OCI-LY1 (cell line): ENCODE measurements around the gene NKX1-1.
A peak's percentile ranks its signal among the peaks of the same experiment; 100 is the strongest.

Source experiments
- H2AFZ ChIP-seq: fragments of 200-600 bp; sonication (generic), shearing (Covaris generic); 2 replicates; pipeline ENCODE4 v1.6.0; 2014; ENCODE audit warnings: antibody characterized with exemption, mild to moderate bottlenecking, low read length
- H3F3A ChIP-seq: fragments of 200-600 bp; sonication (generic), shearing (Covaris generic); 2 replicates; pipeline ENCODE4 v1.6.0; 2014; ENCODE audit warnings: mild to moderate bottlenecking, antibody characterized with exemption, low read length, moderate library complexity; ENCODE audit not compliant: insufficient read depth
- H3K27ac ChIP-seq: fragments of 200-600 bp; sonication (generic); 2 replicates; pipeline ENCODE4 v1.5.1; 2014; ENCODE audit warnings: low read length, mixed run types, mild to moderate bottlenecking, low read depth; ENCODE audit not compliant: poor library complexity, severe bottlenecking
- H3K27me3 ChIP-seq: fragments of 200-600 bp; sonication (generic); 2 replicates; pipeline ENCODE4 v1.6.0; 2014; ENCODE audit warnings: antibody characterized with exemption, mild to moderate bottlenecking, low read length, moderate library complexity; ENCODE audit not compliant: insufficient read depth
- H3K36me3 ChIP-seq: fragments of 200-600 bp; sonication (generic); 2 replicates; pipeline ENCODE4 v1.6.1; 2014; ENCODE audit warnings: mild to moderate bottlenecking, antibody characterized with exemption, low read length, moderate library complexity, mixed read lengths; ENCODE audit not compliant: insufficient read depth
- H3K4me1 ChIP-seq: fragments of 200-600 bp; sonication (generic); 2 replicates; pipeline ENCODE4 v1.5.1; 2014; ENCODE audit warnings: mild to moderate bottlenecking, low read length, moderate library complexity; ENCODE audit not compliant: insufficient read depth, severe bottlenecking
- H3K4me2 ChIP-seq: fragments of 200-600 bp; sonication (generic), shearing (Covaris generic); 2 replicates; pipeline ENCODE4 v1.6.1; 2014; ENCODE audit warnings: low read length
- H3K4me3 ChIP-seq: fragments of 200-600 bp; sonication (generic); 2 replicates; pipeline ENCODE4 v1.5.1; 2014; ENCODE audit warnings: low read length, low read depth, mild to moderate bottlenecking, mixed read lengths; ENCODE audit not compliant: poor library complexity, severe bottlenecking
- H3K79me2 ChIP-seq: fragments of 200-600 bp; shearing (Covaris generic); 2 replicates; pipeline ENCODE4 v1.6.1; 2016; ENCODE audit warnings: mixed run types, low read length, mixed read lengths; ENCODE audit not compliant: insufficient read depth
- H3K9ac ChIP-seq: fragments of 200-600 bp; sonication (generic), shearing (Covaris generic); 2 replicates; pipeline ENCODE4 v1.6.1; 2014; ENCODE audit warnings: mild to moderate bottlenecking, low read length, mixed read lengths
- H3K9me2 ChIP-seq: fragments of 200-600 bp; sonication (generic), shearing (Covaris generic); 2 replicates; pipeline ENCODE4 v1.6.1; 2014; ENCODE audit warnings: low read depth, mild to moderate bottlenecking, low read length, mixed read lengths
- H3K9me3 ChIP-seq: fragments of 200-600 bp; shearing (Covaris generic); 2 replicates; pipeline ENCODE4 v1.6.1; 2014; ENCODE audit warnings: low read length, mixed read lengths
- H4K20me1 ChIP-seq: fragments of 200-600 bp; sonication (generic), shearing (Covaris generic); 2 replicates; pipeline ENCODE4 v1.6.0; 2016; ENCODE audit warnings: mild to moderate bottlenecking, low read length; ENCODE audit not compliant: insufficient read depth
- EZH2 ChIP-seq: fragments of 200-600 bp; sonication (generic), shearing (Covaris generic); IDR thresholded peaks from 2 replicates; pipeline ENCODE4 v1.8.0; 2017; ENCODE audit warnings: borderline replicate concordance, mixed run types, mild to moderate bottlenecking, antibody characterized with exemption, low read length, moderate library complexity, mixed read lengths
- TF ChIP-seq, protein P1 (sequence below): fragments of 200-600 bp; sonication (generic), shearing (Covaris generic); IDR thresholded peaks from 2 replicates; pipeline ENCODE4 v1.5.1; 2017; ENCODE audit warnings: mild to moderate bottlenecking, antibody characterized with exemption, low read length, moderate library complexity, mixed read lengths

The NKX1-1 gene

DNA sequence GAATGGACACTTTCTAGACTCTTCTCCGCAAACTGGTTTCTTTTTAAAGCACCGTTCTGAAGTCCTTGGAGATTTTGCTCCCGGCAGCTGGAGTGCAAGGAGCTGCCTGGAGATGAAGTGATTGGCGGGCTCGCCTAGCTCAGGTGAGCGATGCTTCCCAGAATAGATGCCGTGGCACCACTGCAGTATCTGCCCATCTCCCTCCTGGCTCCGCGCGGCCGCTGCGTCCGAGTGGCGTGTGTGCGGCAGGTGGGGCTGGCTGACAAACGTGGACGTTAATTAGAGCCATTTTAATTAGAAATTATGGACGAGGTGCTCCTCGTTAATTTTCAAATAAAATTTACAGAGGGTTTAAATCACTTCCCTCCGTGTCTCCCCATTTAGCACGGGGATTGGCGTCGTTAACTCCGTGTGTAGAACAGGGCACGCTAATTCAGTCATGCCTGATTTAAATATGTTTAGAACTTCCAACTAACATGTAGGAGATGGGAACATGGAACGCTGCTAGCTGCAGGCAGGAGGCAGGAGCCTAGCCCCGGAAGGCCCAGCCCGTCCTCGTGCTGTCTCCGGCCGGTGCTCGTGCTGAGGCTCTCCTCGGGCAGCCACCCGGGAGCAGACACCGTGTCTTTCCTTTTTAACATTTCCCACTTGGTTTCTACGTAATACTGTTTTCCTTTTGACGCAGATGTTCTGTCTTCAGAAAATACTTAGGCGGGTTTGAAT, 47.7 kb downstream of the NKX1-1 start:
- Histone ChIP-seq H3K4me3 (no peak overlapping the region), H3K9me3 (no peaks in the 10 kb centered on the region)

DNA sequence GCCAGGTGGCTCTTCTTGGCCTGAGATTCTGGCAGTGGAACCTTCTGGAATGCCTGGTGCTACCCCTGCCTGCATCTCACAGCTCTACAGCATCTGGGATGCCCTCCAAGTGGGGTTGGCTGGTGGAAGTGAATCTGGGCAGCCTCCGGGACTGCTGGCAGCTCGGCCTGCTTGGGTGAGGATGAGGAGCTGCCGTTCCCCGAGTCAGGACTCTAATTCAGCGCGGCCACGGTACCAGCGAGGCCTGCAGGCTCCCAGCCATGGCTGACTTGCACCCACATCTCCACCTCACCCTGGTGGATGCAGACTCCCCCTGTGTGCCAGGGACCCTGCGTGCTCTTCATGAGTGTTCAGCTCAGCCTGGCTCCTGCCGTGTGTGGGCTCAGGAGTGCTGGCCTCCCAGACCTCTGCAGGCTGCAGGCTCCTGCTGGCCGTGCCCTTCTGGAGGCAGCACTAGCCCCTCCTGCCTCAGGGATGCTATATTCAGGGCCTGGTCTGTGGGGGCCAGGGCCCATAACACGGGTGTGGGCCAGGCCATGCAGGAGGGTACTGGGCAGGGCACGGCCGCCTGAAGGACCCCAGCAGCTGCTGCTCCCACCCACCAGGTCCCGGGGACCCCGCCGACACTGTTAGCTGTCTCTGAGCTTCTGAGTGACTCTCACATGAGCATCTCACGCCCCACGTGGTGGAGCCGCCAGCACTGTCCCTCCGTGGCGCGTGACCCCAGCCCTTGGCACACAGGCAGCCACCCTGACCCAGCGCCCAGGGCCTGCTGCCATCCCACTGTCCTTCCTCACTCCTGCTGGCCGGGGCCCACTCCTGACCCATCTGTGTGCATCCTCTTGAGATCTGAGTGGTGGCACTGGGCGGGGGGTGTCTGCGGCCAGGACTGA, 48.6 kb downstream of the NKX1-1 start:
- H3K27me3 ChIP-seq, result no peaks in the 10 kb centered on the region
- H3K4me1 ChIP-seq, result no peaks in the 10 kb centered on the region
- no peak overlapping the region for H2AFZ ChIP-seq
- H3F3A ChIP-seq, result no peaks in the 10 kb centered on the region
- H3K27ac ChIP-seq, result no peak overlapping the region
- no peak overlapping the region for H3K4me2 ChIP-seq
- H3K9me2 ChIP-seq, result no peaks in the 10 kb centered on the region
- H3K9me3 ChIP-seq, result no peaks in the 10 kb centered on the region
- 0 out of 2 replicates have a peak, but pooled peaks cover under 1% of the 10 kb centered on the region for H3K36me3 ChIP-seq
- no peak overlapping the region for H3K4me3 ChIP-seq
- H3K79me2 ChIP-seq, result no peaks in the 10 kb centered on the region
- no peaks in the 10 kb centered on the region for H4K20me1 ChIP-seq
- H3K9ac ChIP-seq, result no peak overlapping the region
- TF ChIP-seq EZH2, result no peak

More for the DNA sequence above, 47.7 kb downstream of the NKX1-1 start:
- H3K9ac ChIP-seq, result no peak overlapping the region
- no peaks in the 10 kb centered on the region for H3K4me1 ChIP-seq
- no peaks in the 10 kb centered on the region for H3K36me3 ChIP-seq
- no peaks in the 10 kb centered on the region for H4K20me1 ChIP-seq
- no peaks in the 10 kb centered on the region for H3K79me2 ChIP-seq
- TF ChIP-seq EZH2, result no peak
- TF ChIP-seq, protein P1, sequence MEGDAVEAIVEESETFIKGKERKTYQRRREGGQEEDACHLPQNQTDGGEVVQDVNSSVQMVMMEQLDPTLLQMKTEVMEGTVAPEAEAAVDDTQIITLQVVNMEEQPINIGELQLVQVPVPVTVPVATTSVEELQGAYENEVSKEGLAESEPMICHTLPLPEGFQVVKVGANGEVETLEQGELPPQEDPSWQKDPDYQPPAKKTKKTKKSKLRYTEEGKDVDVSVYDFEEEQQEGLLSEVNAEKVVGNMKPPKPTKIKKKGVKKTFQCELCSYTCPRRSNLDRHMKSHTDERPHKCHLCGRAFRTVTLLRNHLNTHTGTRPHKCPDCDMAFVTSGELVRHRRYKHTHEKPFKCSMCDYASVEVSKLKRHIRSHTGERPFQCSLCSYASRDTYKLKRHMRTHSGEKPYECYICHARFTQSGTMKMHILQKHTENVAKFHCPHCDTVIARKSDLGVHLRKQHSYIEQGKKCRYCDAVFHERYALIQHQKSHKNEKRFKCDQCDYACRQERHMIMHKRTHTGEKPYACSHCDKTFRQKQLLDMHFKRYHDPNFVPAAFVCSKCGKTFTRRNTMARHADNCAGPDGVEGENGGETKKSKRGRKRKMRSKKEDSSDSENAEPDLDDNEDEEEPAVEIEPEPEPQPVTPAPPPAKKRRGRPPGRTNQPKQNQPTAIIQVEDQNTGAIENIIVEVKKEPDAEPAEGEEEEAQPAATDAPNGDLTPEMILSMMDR, result no peak
- no peak overlapping the region for H3K27ac ChIP-seq
- H2AFZ ChIP-seq, result no peak overlapping the region
- H3K27me3 ChIP-seq, result no peaks in the 10 kb centered on the region
- no peaks in the 10 kb centered on the region for H3K9me2 ChIP-seq
- H3K4me2 ChIP-seq, result no peak overlapping the region
- no peaks in the 10 kb centered on the region for H3F3A ChIP-seq

DNA sequence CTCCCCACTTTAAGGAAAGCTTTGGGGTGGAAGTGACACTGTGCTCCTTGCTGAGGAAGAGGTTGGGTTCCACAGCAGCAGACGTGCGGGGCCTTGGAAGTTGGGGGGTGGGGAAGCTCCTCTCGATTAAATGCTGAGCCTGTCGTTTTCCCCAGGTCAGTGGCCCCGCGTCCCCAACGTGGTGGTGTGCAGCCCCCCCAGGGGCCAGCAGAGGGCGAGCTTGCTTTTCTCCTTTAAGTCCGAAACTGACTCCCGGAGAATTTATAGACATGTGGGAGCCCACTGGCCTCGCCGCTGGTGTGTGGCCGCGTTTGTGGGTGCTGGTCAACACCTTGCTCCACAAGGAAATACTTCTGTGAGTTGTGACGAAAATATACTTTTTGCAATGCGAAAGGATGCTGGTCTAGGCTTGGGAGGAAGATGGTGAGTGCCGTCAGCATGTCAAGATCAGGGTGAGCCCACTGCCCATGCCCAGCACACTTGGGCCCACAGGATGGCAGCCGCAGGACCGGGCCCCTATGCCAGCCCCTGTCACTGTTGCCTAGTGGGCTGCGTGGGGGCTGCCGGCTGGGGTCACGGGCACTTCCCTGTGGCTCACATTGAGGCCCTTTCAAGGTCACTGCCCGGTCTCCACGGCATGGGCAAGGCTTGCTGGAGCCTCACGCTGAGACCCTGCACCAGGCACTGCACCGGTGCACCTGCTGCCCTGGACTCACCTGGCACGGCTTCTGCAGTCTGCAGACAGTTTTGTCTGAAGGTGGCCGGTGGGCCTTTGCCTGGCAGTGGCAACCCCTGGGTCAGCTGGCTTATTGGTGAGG, 49.9 kb downstream of the NKX1-1 start:
- TF ChIP-seq EZH2, result no peak
- TF ChIP-seq, protein P1, result peak; percentile 52
- peaks cover 5% of the 10 kb centered on the region for H3K4me1 ChIP-seq
- no peak overlapping the region for H2AFZ ChIP-seq

More for the DNA sequence above, 49.9 kb downstream of the NKX1-1 start:
- H3K4me3 ChIP-seq, result no peak overlapping the region
- no peaks in the 10 kb centered on the region for H3K9me2 ChIP-seq
- no peaks in the 10 kb centered on the region for H3K9me3 ChIP-seq
- no peak overlapping the region for H3K4me2 ChIP-seq
- no peak overlapping the region for H3K9ac ChIP-seq
- 0 out of 2 replicates have a peak, but pooled peaks cover 4% of the 10 kb centered on the region for H3K36me3 ChIP-seq
- no peaks in the 10 kb centered on the region for H4K20me1 ChIP-seq
- H3K27me3 ChIP-seq, result no peaks in the 10 kb centered on the region
- H3F3A ChIP-seq, result no peaks in the 10 kb centered on the region
- no peaks in the 10 kb centered on the region for H3K79me2 ChIP-seq
- no peak overlapping the region for H3K27ac ChIP-seq
